ENCODE data around the gene SPACA9.

DNA sequence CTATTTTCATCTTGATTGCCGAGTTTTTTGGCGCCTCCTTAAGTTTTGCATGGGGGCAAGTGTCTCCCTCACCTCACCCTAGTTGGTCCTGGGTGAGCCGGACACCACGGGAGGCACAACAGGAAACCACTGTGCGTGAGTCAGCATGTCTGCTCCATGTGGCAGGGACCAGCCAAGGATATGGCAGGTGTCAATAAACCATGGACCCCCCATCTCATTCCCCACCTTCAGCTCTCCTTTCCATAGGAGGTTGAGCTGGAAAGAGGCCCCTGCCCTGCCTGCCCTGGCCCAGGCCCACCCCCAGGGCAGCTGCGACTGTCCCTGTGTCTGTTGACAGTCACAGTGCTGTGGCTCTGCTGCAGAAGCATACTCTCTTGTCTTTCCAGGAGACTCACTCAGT, 3.1 kb downstream of the SPACA9 start:
- TF ChIP-seq, protein P1, sequence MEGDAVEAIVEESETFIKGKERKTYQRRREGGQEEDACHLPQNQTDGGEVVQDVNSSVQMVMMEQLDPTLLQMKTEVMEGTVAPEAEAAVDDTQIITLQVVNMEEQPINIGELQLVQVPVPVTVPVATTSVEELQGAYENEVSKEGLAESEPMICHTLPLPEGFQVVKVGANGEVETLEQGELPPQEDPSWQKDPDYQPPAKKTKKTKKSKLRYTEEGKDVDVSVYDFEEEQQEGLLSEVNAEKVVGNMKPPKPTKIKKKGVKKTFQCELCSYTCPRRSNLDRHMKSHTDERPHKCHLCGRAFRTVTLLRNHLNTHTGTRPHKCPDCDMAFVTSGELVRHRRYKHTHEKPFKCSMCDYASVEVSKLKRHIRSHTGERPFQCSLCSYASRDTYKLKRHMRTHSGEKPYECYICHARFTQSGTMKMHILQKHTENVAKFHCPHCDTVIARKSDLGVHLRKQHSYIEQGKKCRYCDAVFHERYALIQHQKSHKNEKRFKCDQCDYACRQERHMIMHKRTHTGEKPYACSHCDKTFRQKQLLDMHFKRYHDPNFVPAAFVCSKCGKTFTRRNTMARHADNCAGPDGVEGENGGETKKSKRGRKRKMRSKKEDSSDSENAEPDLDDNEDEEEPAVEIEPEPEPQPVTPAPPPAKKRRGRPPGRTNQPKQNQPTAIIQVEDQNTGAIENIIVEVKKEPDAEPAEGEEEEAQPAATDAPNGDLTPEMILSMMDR (IDR thresholded peaks at IDR 0.05; ENCODE audit: insufficient read depth, low read depth, low read length): no peak
- no peak for TF ChIP-seq EZH2 (IDR thresholded peaks at IDR 0.05; ENCODE audit: insufficient read depth, low read length)
